ENCODE data around the gene LAMA3. TPM values are rescaled to one million over a fixed set of nuclear protein-coding genes. Genes with fewer than 3 reads are reported as not detected.

Gene LAMA3
- total RNA-seq, 1 experiment from 2014 or later: 8.1 TPM

- DNase-seq (ENCODE audit: low read depth, low spot score) (peak; percentile 41), ATAC-seq (peak; percentile 80)
- ChIA-PET POLR2A (interaction anchor here (0.7 kb wide), 1 partner anchor 284 kb away, joined by 5 read pairs; no protein-coding TSS in a partner anchor), CTCF (no interaction called here)
- no peak for TF ChIP-seq SIN3A (IDR thresholded peaks at IDR 0.05; ENCODE audit: borderline replicate concordance, insufficient read depth, low read depth, low read length)
- no peak for TF ChIP-seq REST (IDR thresholded peaks at IDR 0.05; ENCODE audit: insufficient read depth in 1 of 2, low read depth in 2 of 2, low read length in 1 of 2)
- no peak for TF ChIP-seq CTCF (IDR thresholded peaks at IDR 0.05)
- TF ChIP-seq POLR2AphosphoS5 (IDR thresholded peaks at IDR 0.05; ENCODE audit: low read depth, low read length): no peak
- no peak for TF ChIP-seq TCF7L2 (IDR thresholded peaks at IDR 0.05; ENCODE audit: low read depth, low read length)
- H3K36me3 ChIP-seq (ENCODE audit: control insufficient read depth, insufficient read depth, low read length): no peaks in the 10 kb centered on the region
- peak overlapping the region in 1 of 2 experiments; percentile 19; a peak in 1 of 4 replicates for H3K4me3 ChIP-seq (ENCODE audit: low read depth in 2 of 2, low read length in 2 of 2)
- BruUV-seq (replicated peaks): no TSS peak
- no peaks in the 10 kb centered on the region for H3K9me3 ChIP-seq (ENCODE audit: control insufficient read depth, insufficient read depth, low read depth, low read length)
- H3K27ac ChIP-seq (ENCODE audit: low read length): no peak overlapping the region
- H3K4me1 ChIP-seq (ENCODE audit: control insufficient read depth, insufficient read depth, low read length): 0 out of 2 replicates have a peak, but pooled peaks cover 3% of the 10 kb centered on the region
- H3K27me3 ChIP-seq (ENCODE audit: control insufficient read depth, insufficient read depth, low read length): peaks cover 5% of the 10 kb centered on the region
- intact Hi-C loops (cut with micrococcal nuclease; ENCODE audit: unreplicated experiment): no loop called here
- in situ Hi-C loops (cut with HindIII; ENCODE audit: low pct_unique_long_range_greater_than_20kb, low sequenced_read_pairs): no loop called here
Observed at GRCh38 chr18:23994361-23994902, 305.2 kb downstream of the LAMA3 start.

- no peak overlapping the region for H3K27ac ChIP-seq (ENCODE audit: low read length)
- intact Hi-C loops (cut with micrococcal nuclease; ENCODE audit: unreplicated experiment): no loop called here
- H3K4me1 ChIP-seq (ENCODE audit: control insufficient read depth, insufficient read depth, low read length): 0 out of 2 replicates have a peak, but pooled peaks cover 3% of the 10 kb centered on the region
Observed at GRCh38 chr18:23995180-23995579, 305.9 kb downstream of the LAMA3 start.

More at GRCh38 chr18:23995180-23995579, 305.9 kb downstream of the LAMA3 start:
- in situ Hi-C loops (cut with HindIII; ENCODE audit: low pct_unique_long_range_greater_than_20kb, low sequenced_read_pairs): no loop called here
- TF ChIP-seq POLR2AphosphoS5 (IDR thresholded peaks at IDR 0.05; ENCODE audit: low read depth, low read length): no peak
- no peak for TF ChIP-seq TCF7L2 (IDR thresholded peaks at IDR 0.05; ENCODE audit: low read depth, low read length)
- TF ChIP-seq SIN3A (IDR thresholded peaks at IDR 0.05; ENCODE audit: borderline replicate concordance, insufficient read depth, low read depth, low read length): no peak
- no peak for TF ChIP-seq CTCF (IDR thresholded peaks at IDR 0.05)
- TF ChIP-seq REST (IDR thresholded peaks at IDR 0.05; ENCODE audit: insufficient read depth in 1 of 2, low read depth in 2 of 2, low read length in 1 of 2): no peak
- H3K9me3 ChIP-seq (ENCODE audit: control insufficient read depth, insufficient read depth, low read depth, low read length): no peaks in the 10 kb centered on the region
- no TSS peak for BruUV-seq (replicated peaks)
- POLR2A ChIA-PET: no interaction called here
- ATAC-seq: no peak
- CTCF ChIA-PET: no interaction called here
- peaks cover 2% of the 10 kb centered on the region; the same call in 1 of the 2 replicates for H3K27me3 ChIP-seq (ENCODE audit: control insufficient read depth, insufficient read depth, low read length)
- no peak for DNase-seq (ENCODE audit: low read depth, low spot score)
- no peak overlapping the region for H3K4me3 ChIP-seq (ENCODE audit: low read depth in 2 of 2, low read length in 2 of 2)
- H3K36me3 ChIP-seq (ENCODE audit: control insufficient read depth, insufficient read depth, low read length): no peaks in the 10 kb centered on the region

Data from Panc1 (cell line).